Endothelial cell of umbilical vein (primary cell): ENCODE measurements around the gene NRDE2. TPM values are rescaled to one million over a fixed set of nuclear protein-coding genes. Genes with fewer than 3 reads are reported as not detected.

Experiments used
- BruUV-seq: library from RNA; stranded (reverse); fragments of 400-500 nt; replicated peaks from 2 replicates; lab custom pipeline; 2021; lab: Mats Ljungman, UMichigan
- CTCF ChIA-PET: fragments of 300-600, 350-600 bp; sonication (Branson Sonifier 250); formaldehyde crosslinking; loops from one replicate; lab custom pipeline; 2021; ENCODE audit warnings: antibody characterized with exemption, inconsistent platforms; lab: Charles Lee
- POLR2A ChIA-PET: fragments of 300-600, 350-600 bp; sonication (Branson Sonifier 250); formaldehyde crosslinking; loops from one replicate; lab custom pipeline; 2021; ENCODE audit warnings: antibody characterized with exemption, inconsistent platforms; lab: Charles Lee
- DNase-seq: peaks from one replicate; pipeline ENCODE4 v3.0.0-alpha.2; 2011; ENCODE audit warnings: low read depth, low spot score
- FAIRE-seq: peaks from 2 replicates; lab custom pipeline; 2011; peaks lifted over from hg19 to GRCh38; lab: Jason Lieb, UNC
- H2AFZ ChIP-seq: 2 replicates; pipeline ENCODE4 v1.6.0; 2012; ENCODE audit warnings: low read depth, low read length, control low read depth, inconsistent platforms
- H3K27ac ChIP-seq: 2 replicates; pipeline ENCODE4 v1.5.1; 2011; ENCODE audit warnings: low read depth, mild to moderate bottlenecking, control low read depth, low read length, moderate library complexity; ENCODE audit not compliant: insufficient read depth
- H3K27me3 ChIP-seq, 2 experiments: 2 replicates each; pipeline versions ENCODE4 v1.6.0 to v1.6.1; 2011; ENCODE audit warnings: low read length in 2 of 2, mixed read lengths in 1 of 2; ENCODE audit not compliant: control insufficient read depth in 2 of 2, insufficient read depth in 2 of 2
- H3K36me3 ChIP-seq, 2 experiments: 2 replicates in 1 of 2; 3 replicates in 1 of 2; pipeline ENCODE4 v1.5.1; 2011; ENCODE audit warnings: low read length in 2 of 2, mild to moderate bottlenecking in 1 of 2, moderate library complexity in 1 of 2; ENCODE audit not compliant: control insufficient read depth in 2 of 2, insufficient read depth in 2 of 2; ENCODE audit errors: extremely low read depth in 1 of 2
- H3K4me1 ChIP-seq: 3 replicates; pipeline ENCODE4 v1.5.1; 2011; ENCODE audit warnings: mild to moderate bottlenecking, low read length; ENCODE audit not compliant: control insufficient read depth, insufficient read depth; ENCODE audit errors: extremely low read depth
- H3K4me2 ChIP-seq: 2 replicates; pipeline ENCODE4 v1.6.1; 2011; ENCODE audit warnings: low read length, control low read depth, mixed read lengths; ENCODE audit not compliant: insufficient read depth
- H3K4me3 ChIP-seq, 3 experiments: fragments of 200-600 bp in 1 of 3; sonication (generic), shearing (Covaris generic) in 1 of 3; replicated peaks in 1 of 3; 2 replicates each; pipeline ENCODE4 v1.5.1; 2011 to 2016; ENCODE audit warnings: control low read depth in 3 of 3, low read length in 3 of 3, mild to moderate bottlenecking in 2 of 3, inconsistent platforms in 1 of 3, low read depth in 1 of 3, moderate library complexity in 1 of 3; ENCODE audit not compliant: insufficient read depth in 1 of 3
- H3K79me2 ChIP-seq: 2 replicates; pipeline ENCODE4 v1.6.0; 2012; ENCODE audit warnings: low read length, inconsistent platforms; ENCODE audit not compliant: control insufficient read depth, insufficient read depth
- H3K9ac ChIP-seq: replicated peaks from 2 replicates; pipeline ENCODE3; 2011; ENCODE audit warnings: low read length, control low read depth; ENCODE audit not compliant: insufficient read depth; ENCODE audit errors: extremely low read depth
- H3K9me1 ChIP-seq: replicated peaks from 3 replicates; pipeline ENCODE4 v1.6.0; 2011; ENCODE audit warnings: mild to moderate bottlenecking, low read length; ENCODE audit not compliant: control insufficient read depth, insufficient read depth; ENCODE audit errors: extremely low read depth
- H3K9me3 ChIP-seq: replicated peaks from 2 replicates; pipeline ENCODE4 v1.5.1; 2012; ENCODE audit warnings: low read length, inconsistent platforms; ENCODE audit not compliant: control insufficient read depth, insufficient read depth
- H4K20me1 ChIP-seq: replicated peaks from 2 replicates; pipeline ENCODE3; 2011; ENCODE audit warnings: mild to moderate bottlenecking, low read length; ENCODE audit not compliant: control insufficient read depth, insufficient read depth; ENCODE audit errors: extremely low read depth
- CTCF ChIP-seq, 2 donors: IDR thresholded peaks; 1 replicate in 1 of 2; 2 replicates in 1 of 2; pipeline ENCODE4 v1.5.1; 2011; ENCODE audit warnings: low read length in 2 of 2, mild to moderate bottlenecking in 2 of 2, moderate library complexity in 2 of 2, control low read depth in 1 of 2, inconsistent platforms in 1 of 2, low read depth in 1 of 2; ENCODE audit not compliant: insufficient read depth in 1 of 2; ENCODE audit errors: extremely low read depth in 1 of 2
- FOS ChIP-seq: IDR thresholded peaks from 2 replicates; pipeline ENCODE4 v1.6.1; 2011; ENCODE audit warnings: mild to moderate bottlenecking, low read length, moderate library complexity, borderline replicate concordance; ENCODE audit not compliant: insufficient read depth
- GATA2 ChIP-seq: IDR thresholded peaks from 2 replicates; pipeline ENCODE4 v1.7.0; 2011; ENCODE audit warnings: low read depth, mild to moderate bottlenecking, moderate library complexity, mixed read lengths, low read length; ENCODE audit not compliant: insufficient read length, insufficient read depth
- JUN ChIP-seq: IDR thresholded peaks from 2 replicates; pipeline ENCODE4 v1.6.1; 2011; ENCODE audit warnings: borderline replicate concordance, low read depth; ENCODE audit not compliant: insufficient read length, insufficient read depth
- MAX ChIP-seq: IDR thresholded peaks from 2 replicates; pipeline ENCODE4 v1.6.1; 2011; ENCODE audit not compliant: insufficient read depth, insufficient read length
- MYC ChIP-seq: IDR thresholded peaks from one replicate; pipeline ENCODE4 v1.6.1; 2011; ENCODE audit warnings: mild to moderate bottlenecking, low read depth, low read length
- POLR2AphosphoS5 ChIP-seq: IDR thresholded peaks from 2 replicates; pipeline ENCODE4 v1.6.1; 2012; ENCODE audit warnings: low read depth, mild to moderate bottlenecking, control low read depth, low read length, moderate library complexity; ENCODE audit not compliant: insufficient read depth
- dilution Hi-C: fragments of 300-500 bp; cut with MboI; formaldehyde crosslinking; loops from one replicate; pipeline ENCODE4 v1.15.0; 2019; ENCODE audit warnings: low sequenced_read_pairs; ENCODE audit not compliant: extremely low pct_ligation_motif_present
- intact Hi-C: fragments of 100-400 bp; cut with micrococcal nuclease; formaldehyde crosslinking; loops from one replicate; pipeline ENCODE4 v1.10.0; 2022
- polyA plus RNA-seq, 4 experiments: library from polyadenylated mRNA; depleted of rRNA in 3 of 4; stranded (reverse) in 3 of 4; unstranded in 1 of 4; fragments of >200 nt; gene quantifications; 2 replicates each; pipeline versions ENCODE4 v1.2.1 to v1.2.3, GENCODE V29; 2011 to 2012; ENCODE audit warnings: missing spikeins in 1 of 4
- total RNA-seq: library from RNA; stranded (reverse); gene quantifications from 2 replicates; pipeline ENCODE4 v1.2.3, GENCODE V29; 2021

The NRDE2 gene
- total and polyA plus RNA-seq, 2 donors (not counting 3 experiments of a cell fraction or from before 2014, with no cell fraction given), result 8.5 to 22.1 TPM

GRCh38 chr14:90291699-90292098 is 40.0 kb downstream of the NRDE2 start:
- Histone ChIP-seq H3K79me2 (no peaks in the 10 kb centered on the region), H3K27ac (no peak overlapping the region), H3K9me1 (no peaks in the 10 kb centered on the region), H3K9ac (no peak overlapping the region), H3K4me3 (no peak overlapping the region), H3K9me3 (no peaks in the 10 kb centered on the region), H3K4me1 (peaks cover 5% of the 10 kb centered on the region), H3K27me3 (no peaks in the 10 kb centered on the region), H2AFZ (no peak overlapping the region), H4K20me1 (no peaks in the 10 kb centered on the region), H3K4me2 (no peak overlapping the region), H3K36me3 (peaks cover 13 to 19% of the 10 kb centered on the region in 2 experiments)
- ChIA-PET CTCF (interaction anchor here (3.4 kb wide), 1 partner anchor 9 kb away, joined by 24 read pairs; no protein-coding TSS in a partner anchor), POLR2A (no interaction called here)
- TF ChIP-seq MYC (no peak), POLR2AphosphoS5 (no peak)
- no TSS peak for BruUV-seq
- FAIRE-seq (no peak), DNase-seq (no peak)
- dilution Hi-C loops, result no loop called here
- intact Hi-C loops, result no loop called here

GRCh38 chr14:90290337-90291011 is 41.3 kb downstream of the NRDE2 start:
- Histone ChIP-seq H3K27ac (no peak overlapping the region), H3K4me1 (peaks cover 5% of the 10 kb centered on the region), H3K4me2 (no peak overlapping the region), H3K4me3 (no peak overlapping the region), H3K9me3 (no peaks in the 10 kb centered on the region), H3K36me3 (peaks cover 10 to 22% of the 10 kb centered on the region in 2 experiments), H2AFZ (no peak overlapping the region), H3K79me2 (no peaks in the 10 kb centered on the region), H4K20me1 (no peaks in the 10 kb centered on the region), H3K9me1 (no peaks in the 10 kb centered on the region), H3K9ac (no peak overlapping the region), H3K27me3 (no peaks in the 10 kb centered on the region)
- POLR2A ChIA-PET, result no interaction called here
- DNase-seq, result no peak
- dilution Hi-C loops, result no loop called here
- no peak for FAIRE-seq
- intact Hi-C loops, result no loop called here
- TF ChIP-seq CTCF (IDR thresholded peaks at IDR 0.05; ENCODE audit: extremely low read depth in 1 of 2, insufficient read depth in 1 of 2, low read depth in 1 of 2, low read length in 2 of 2) (no peak), JUN (no peak), MYC (no peak), GATA2 (no peak), POLR2AphosphoS5 (no peak), FOS (no peak), MAX (no peak)
- no TSS peak for BruUV-seq
- CTCF ChIA-PET, result interaction anchor here (1.3 to 3.4 kb wide), 2 partner anchors 10 to 470 kb away, joined by 3 to 24 read pairs; no protein-coding TSS in a partner anchor
